ENCODE data around the gene NCOA3.
"Not testable (repeated sequence)": the region's sequence is repeated elsewhere in the genome, so short reads cannot be mapped to it uniquely, and the experiment has no call there.

NCOA3 gene

DNA sequence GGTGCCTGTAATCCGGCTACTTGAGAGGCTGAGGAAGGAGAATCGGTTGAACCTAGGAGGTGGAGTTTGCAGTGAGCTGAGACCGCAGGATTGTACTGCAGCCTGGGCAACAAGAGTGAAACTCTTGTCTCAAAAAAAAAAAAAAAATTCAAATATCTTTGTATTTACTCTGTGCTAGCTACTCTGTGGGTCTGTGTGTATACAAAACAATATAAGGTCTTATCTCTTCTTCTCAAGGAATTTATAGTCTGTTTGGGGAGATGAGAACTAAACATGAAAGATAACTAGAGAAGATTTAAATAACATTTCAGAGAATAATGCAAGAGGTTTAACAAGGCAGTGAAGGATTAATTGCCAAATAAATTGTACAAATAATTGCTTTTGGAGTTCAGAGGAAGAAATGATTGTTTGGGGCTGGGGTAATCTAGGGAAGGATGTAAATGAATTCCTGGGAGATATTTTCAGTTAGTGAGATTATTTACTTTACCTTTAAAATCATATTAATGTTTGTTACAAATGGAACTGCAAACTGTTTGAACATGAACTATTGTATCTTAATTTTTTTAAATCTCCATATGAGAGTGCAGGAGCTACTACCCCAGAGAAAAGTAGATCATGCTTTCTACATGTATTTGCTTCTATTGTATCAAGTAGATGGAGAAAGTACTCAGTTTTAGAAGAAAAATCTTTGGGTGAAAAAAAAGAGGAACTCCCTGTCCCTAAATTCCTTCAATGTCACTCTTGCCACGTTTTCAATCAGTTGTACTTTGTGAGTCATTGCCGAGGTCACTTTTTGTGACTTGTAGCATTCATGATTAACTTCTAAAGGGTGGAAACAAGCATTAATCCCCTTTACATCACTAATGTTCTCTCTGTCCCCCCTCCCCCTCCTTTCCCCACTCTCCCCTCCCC lies 39.0 kb downstream of the NCOA3 start:
- no peak for DNase-seq

DNA sequence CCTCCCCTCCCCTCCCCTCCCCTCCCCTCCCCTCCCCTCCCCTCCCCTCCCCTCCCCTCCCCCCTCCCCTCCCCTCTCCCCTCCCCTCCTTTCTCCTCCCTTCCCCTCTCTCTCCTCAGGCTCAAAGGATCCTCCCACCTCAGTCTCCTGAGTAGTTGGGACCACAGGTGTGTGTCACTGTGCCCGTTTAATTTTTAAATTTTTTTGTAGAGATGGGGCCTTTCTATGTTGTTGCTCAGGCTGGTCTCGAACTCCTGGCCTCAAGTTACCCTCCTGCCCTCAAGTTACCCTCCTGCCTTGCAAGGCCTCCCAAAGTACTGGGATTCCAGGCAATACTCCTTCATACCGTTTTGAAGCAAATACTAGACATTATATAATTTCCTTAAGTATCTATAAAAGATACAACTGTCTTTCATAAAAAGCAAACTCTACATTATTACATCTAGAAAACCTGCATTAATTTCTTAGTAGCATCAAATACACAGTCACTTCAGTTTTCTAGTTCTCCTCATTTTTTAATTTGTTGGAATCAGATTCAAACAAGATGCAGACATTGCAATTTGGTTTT lies 39.8 kb downstream of the NCOA3 start:
- no peak for DNase-seq

DNA sequence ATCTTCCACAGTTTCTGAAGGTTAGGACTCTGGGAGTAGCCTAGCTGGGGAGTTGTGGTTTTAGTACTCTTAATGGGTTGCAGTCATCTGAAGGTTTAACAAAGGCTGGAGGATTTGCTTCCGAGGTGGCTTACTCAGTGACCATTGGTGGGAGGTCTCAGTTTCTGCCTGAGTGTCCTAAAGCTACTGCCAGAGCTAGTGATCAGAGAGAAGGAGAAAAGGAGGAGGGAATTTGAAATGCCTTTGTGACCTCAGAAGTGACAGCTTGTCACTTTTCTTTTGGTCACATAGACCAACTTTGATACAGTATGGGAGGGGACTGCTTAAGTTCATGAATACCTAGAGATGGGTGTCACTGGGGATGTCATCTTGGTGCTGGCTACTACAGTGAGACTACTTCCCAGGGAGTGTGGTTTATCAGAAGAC lies 41.3 kb downstream of the NCOA3 start:
- no peak for DNase-seq

DNA sequence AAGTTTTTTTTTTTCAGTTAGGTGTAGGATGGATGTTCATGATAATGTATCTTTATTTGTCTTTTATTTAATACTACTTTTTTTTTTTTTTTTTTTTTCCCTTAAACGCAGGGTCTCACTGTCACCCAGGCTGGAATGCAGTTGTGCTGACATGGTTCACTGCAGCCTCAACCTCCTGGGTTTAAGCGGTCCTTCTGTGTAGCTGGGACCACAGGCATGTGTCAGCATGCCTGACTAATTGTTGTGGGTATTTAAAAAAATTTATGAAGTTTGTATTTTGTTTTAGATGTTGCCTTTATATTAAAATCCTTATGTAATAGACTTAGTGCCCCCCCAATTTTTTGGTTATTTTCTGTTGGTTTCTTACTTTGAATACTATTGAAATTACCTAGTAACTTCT lies 42.6 kb downstream of the NCOA3 start:
- no peak for DNase-seq

DNA sequence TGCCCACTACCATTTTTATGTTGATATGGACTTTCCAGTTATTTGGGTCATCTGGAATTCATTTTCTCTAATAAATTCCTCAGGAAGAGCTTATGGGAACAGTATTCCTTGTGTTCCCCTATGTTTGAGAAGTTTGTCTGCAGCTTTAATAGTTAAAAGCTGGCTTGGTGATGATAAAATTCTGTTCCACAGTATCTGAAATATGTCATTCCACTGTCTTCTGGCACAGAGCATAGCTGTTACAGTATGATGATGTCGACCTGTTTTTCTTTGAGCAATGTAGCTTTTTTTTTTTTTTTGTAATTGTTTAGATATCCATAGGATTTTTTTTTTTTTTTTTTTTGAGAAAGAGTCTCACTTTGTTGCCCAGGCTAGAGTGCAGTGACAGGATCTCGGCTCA lies 43.2 kb downstream of the NCOA3 start:
- no peak for DNase-seq

DNA sequence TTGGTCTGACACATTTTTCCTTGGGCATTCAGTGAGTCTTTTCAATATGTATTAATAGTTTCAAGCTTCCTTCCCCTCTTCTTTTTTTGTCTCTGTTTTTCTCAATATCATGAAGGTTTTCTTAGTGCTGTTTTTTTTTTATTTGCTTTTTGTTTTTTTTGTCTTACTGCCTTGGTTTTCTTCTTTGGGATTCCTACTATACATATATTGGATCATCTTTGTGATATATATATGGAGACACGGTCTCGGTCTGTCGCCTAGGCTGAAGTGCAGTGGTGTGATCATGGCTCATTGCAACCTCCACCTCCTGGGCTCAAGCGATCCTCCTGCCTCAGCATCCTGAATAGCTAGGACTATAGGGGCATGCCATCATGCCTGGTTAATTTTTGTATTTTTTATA lies 43.8 kb downstream of the NCOA3 start:
- DNase-seq = no peak

DNA sequence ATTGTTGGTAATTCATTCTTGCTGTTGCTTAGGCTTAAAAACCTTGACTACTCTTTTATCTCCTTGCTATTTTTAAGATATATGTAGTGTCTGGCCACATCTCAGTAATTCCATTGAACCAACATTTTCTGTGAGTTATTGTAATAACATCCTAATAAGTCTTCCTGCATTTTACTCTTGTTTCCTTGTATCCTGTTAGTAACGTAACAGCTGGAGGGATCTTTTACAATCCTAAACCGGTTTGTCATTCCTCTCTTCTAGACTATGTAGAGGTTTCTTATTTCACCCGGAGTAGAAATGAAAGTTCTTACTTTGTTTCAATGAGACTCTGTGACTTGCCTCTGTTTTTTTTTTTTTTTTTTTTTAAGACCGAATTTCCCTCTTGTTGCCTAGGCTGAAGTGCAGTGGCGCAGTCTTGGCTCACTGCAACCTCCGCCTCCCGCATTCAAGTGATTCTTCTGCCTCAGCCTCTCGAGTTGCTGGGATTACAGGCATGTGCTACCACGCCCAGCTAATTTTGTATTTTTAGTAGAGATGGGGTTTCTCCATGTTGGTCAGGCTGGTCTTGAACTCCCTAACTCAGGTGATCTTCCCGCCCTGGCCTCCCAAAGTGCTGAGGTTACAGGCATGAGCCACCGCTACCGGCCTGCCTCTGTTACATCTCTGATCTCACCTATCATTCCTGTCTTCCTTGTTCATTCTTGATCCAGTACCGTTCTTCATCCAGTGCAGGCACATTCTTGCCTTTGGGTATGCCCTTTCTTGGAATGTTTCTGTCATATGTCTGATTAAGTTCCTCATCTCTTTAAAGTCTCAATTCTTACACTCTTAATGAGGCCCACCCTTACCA lies 44.7 kb downstream of the NCOA3 start:
- DNase-seq = no peak

DNA sequence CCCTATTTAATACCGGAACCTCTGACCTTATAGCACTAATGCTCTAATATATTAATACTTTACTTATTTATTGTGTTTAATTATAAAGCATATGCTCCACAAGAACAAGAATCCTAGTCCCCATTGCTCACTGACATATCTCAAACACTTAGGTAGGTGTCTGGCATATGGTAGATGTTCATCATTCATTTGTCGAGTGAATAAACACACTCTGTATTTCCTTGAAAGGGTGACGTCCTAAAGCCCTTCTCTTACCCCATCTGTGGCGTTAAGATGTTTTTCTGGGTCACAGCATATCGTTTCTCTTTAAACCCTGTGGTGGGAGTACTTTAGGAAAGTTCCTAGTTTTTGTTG lies 45.3 kb downstream of the NCOA3 start:
- DNase-seq = no peak

DNA sequence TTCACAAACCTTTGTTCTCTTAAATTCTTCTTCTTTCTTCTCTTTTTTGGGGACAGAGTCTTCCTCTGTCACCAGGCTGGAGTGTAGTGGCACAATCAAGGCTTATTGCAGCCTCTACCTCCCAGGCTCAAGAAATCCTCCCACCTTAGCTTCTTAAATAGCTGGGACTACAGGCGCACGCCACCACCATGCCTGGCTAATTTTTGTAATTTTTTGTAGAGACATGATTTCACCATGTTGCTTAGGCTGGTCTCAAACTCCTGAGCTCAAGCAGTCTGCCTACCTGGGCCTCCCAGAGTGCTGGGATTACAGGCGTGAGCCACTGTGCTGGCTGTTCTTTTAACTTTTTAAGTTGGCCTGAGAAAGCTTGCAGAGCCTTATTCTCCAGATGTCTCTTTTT lies 48.0 kb downstream of the NCOA3 start:
- no peak for DNase-seq

DNA sequence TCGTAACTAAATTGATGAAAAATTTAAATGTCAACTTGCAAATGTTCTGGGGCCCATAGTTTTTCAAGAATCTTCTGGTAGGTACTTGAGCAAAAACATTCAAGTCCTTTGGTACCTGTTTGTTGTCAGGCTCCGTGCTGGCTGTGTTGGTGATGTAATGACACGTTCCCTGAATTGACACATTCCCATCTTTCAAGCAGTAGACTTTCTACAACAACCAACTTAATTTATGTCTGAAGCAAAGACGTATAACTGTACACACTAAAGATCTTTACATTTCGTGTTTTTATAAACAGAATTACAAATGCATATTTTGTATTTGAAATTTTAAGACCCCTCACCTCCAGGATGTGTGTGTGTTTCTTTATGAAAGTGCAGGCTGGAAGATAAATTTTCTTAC lies 49.5 kb downstream of the NCOA3 start:
- no peak for DNase-seq

DNA sequence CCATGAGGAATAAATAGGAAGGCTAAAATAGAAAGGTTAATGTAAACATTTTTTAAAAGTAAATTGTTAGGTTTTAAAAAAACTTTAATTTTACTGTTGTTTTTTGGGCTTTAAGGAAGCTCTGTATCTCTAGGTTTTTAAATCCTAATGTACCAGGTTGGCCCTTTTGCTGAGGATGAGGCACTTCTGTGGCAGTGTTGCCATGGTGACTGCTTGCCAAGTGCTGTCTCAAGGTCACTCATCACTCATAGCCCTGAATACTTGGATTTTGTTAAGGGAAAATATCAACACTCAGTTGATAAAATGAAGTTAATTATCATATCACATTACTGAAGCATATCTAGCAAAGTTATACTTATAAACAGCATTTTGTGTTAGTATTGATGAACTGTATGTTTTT lies 50.2 kb downstream of the NCOA3 start:
- no peak for DNase-seq

DNA sequence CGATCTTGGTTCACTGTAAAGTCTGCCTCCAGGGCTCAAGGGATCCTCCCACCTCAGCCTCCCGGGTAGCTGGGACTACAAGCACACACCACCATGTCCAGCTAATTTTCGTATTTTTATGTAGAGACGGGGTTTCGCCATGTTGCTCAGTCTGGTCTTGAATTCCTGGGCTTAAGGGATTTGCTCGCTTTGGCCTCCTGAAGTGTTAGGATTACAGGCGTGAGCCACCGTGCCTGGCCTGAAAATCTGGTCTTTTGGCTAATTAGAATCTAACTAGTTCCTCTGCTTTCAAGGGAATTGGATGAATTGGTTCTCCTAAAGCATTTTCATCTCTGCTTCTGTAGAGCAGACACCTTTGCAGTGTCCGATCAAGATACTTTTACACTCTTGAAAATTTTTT lies 51.3 kb downstream of the NCOA3 start:
- DNase-seq = no peak

DNA sequence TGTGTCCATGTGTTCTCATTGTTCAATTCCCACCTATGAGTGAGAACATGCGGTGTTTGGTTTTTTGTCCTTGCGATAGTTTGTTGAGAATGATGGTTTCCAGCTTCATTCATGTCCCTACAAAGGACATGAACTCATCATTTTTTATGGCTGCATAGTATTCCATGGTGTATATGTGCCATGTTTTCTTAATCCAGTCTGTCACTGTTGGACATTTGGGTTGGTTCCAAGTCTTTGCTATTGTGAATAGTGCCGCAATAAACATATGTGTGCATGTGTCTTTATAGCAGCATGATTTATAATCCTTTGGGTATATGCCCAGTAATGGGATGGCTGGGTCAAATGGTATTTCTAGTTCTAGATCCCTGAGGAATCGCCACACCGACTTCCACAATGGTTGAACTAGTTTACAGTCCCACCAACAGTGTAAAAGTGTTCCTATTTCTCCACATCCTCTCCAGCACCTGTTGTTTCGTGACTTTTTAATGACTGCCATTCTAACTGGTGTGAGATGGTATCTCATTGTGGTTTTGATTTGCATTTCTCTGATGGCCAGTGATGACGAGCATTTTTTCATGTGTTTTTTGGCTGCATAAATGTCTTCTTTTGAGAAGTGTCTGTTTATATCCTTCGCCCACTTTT lies 52.0 kb downstream of the NCOA3 start:
- not testable (repeated sequence) for DNase-seq

DNA sequence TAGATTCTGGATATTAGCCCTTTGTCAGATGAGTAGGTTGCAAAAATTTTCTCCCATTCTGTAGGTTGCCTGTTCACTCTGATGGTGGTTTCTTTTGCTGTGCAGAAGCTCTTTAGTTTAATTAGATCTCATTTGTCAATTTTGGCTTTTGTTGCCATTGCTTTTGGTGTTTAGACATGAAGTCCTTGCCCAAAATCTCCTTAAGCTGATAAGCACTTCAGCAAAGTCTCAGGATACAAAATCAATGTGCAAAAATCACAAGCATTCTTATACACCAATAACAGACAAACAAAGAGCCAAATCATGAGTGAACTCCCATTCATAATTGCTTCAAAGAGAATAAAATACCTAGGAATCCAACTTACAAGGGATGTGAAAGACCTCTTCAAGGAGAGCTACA lies 52.6 kb downstream of the NCOA3 start:
- not testable (repeated sequence) for DNase-seq

DNA sequence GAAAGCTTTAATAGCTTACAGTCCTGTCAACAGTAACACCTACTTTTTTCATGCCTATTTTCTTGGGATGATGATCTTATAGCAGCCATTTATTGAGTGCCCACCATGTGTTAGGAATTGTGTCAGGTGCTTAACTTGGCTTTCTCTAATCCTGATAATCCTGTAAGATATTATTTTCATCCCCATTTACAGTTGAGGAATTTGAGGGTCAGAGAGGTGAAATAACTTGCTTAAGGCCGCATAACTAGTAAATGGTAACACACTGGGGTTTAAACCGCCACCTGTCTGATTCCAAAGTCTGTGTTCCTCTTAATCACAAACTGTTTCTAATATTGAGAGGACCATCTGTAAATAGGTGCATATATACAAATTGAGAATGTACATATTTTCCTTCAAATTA lies 55.5 kb downstream of the NCOA3 start:
- no peak for DNase-seq

DNA sequence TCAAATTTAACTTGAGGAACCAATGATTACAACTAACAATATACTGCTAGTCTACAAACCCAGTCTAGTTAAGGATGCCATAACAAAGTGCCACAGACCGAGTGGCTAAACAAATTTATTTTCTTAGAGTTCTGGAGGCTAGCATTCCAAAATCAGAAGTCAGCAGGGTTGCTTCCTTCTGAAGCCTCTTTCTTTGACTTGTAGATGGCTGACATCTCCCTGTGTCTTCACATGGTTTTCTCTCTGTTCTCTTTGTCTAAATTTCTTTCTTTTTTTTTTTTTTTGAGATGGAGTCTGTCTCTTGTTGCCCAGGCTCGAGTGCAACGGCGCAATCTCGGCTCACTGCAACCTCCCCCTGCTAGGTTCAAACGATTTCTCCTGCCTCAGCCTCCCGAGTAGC lies 56.1 kb downstream of the NCOA3 start:
- DNase-seq = no peak

DNA sequence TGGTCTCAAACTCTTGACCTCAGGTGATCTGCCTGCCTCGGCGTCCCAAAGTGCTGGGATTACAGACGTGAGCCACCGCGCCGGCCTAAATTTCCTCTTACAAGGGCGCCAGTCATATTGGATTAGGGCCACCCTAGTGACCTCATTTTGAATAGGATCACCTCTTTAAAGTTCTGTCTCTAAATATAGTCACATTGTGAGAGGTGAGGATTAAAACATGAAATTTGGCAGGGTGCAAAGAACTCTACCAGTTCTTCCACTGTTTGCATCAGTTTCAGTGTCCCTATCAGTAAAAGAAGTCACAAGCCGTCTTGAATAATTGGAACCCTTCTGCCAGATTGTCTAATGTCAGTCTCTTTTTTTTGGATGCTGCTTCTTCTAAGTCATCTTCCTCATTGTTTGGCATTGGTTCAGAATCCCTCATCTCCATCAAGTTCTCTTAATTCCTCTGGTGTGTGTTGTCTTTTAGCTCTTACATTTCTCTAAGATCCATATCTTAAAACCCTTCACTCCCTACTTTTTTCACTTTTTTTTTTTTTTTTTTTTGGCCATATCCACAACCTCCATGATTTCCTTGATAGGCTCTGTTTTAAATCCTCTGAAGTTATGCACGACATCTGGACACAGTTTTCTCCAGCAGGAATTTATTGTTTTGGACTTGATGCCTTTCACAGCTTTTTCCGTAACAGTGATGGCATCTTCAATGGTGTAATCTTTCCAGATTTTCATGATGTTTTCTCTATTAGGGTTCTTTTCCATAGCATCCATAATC lies 56.8 kb downstream of the NCOA3 start:
- no peak for DNase-seq

DNA sequence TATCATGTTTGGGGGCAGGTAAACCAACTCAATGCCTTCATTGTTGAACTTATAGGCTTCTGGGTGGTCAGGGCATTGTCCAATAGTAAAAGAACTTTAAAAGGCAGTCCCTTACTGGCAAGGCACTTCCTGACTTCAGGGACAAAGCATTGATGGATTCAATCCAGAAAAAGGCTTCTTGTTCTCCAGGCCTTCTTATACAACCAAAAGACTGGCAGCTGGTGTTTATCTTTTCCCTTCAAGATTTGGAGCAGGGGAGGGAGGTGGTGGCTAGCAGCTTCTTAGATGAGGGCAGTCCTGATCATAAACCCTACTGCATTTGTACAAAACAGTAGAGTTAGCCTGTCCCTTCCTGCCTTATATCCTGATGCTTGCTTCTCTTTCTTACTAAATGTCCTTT lies 57.5 kb downstream of the NCOA3 start:
- DNase-seq = no peak

DNA sequence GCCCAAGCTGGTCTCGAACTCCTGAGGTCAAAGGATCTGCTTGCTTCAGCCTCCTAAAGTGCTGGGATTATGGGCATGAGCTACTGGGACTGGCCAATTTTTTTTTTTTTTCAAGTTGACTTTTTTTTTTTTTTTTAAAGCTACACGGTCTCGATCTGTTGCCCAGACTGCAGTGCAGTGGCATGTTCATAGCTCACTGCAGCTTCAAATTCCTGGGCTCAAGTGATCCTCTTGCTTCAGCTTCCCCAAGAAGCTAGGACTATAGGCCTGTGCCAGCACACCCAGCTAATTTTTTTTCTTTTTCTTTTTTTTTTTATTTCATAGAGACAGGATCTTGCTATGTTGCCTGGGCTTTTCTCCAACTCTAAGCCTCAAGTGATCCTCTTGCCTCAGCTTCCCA lies 59.5 kb downstream of the NCOA3 start:
- DNase-seq = no peak

DNA sequence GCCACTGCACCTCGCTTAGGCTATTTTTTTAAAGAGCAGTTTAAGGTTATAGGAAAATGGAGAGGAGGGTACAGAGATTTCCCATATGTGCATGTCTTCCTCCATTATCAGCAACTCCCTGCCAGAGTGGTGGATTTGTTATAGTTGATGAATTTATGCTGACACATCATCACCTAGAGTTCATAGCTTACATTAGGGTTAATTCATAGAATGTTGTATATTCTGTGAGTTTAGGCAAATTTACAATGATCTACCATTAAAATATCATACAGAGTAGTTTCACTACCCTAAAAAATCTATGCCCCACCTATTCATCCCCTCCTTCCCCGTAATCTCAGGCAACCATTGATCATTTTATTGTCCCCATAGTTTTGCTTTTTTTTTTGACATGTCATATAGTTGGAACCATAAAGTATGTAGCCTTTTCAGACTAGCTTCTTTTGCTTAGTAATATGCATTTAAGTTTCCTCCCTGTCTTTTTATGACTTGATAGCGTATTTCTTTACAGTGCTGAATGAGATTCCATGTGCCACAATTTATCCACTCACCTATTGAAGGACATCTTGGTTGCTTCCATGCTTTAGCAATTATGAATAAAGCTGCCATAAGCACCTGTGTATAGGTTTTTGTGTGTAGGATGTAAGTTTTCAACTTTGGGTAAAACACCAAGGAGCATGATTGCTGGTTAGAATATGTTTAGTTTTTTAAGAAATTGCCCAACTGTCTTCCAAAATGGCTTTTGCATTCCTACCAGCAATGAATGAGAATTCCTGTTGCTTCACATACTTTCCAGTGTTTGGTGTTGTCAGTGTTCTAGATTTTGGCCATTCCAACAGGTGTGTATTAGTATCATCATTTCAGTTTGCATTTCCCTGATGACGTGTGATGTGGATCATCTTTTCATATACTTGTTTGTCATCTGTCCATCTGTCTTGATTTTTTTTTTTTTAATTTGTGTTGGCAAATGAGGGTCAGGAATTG lies 60.2 kb downstream of the NCOA3 start:
- DNase-seq = no peak

DNA sequence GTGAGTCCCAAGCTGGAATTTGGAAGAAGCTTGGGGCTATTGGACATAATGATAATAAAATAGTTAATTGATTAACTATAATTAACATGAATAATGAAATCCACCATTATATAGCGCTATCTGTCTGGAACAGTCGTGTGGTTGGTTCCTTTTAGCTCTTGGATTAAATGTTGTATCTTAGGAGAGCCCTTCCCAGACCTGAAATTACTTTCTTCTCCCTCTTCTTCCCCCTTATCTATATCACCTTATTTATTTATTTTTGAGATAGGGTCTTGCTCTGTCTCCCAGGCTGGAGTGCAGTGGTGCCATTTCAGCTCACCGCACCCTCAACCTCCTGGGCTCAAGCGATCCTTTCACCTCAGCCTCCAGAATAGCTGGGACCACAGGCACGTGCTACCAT lies 64.6 kb downstream of the NCOA3 start:
- DNase-seq = no peak

Measured in activated CD8-positive, alpha-beta memory T cell treated with anti-CD3 and anti-CD28 coated beads, Interleukin-2, amount 50 U/mL, for 48 hours (primary cell).